T47D (cell line): Measurements from ENCODE around the gene EFCAB14.
A peak's percentile ranks its signal among the peaks of the same experiment; 100 is the strongest.
"Not testable (repeated sequence)": the region's sequence is repeated elsewhere in the genome, so short reads cannot be mapped to it uniquely, and the experiment has no call there.

Experiments used
- DNase-seq, 2 experiments: peaks; one replicate each; pipeline versions ENCODE4 v3.0.0 to v3.0.0-alpha.2; 2011 to 2012; ENCODE audit warnings: low read depth in 1 of 2, low spot score in 1 of 2
- JUND ChIP-seq: IDR thresholded peaks from 2 replicates; pipeline ENCODE4 v1.6.1; 2012; ENCODE audit warnings: low read depth
- in situ Hi-C: cut with HindIII; loops from 2 replicates; pipeline ENCODE4 v1.10.0; 2016; ENCODE audit warnings: low sequenced_read_pairs, low pct_unique_long_range_greater_than_20kb

Gene EFCAB14

GRCh38 chr1:46667782-46668760 is 50.8 kb downstream of the EFCAB14 start, which contains the start of gene ATPAF1:
Gene ATPAF1 (minus strand): TSS chr1:46668364. CDS start chr1:46668322, 42 bp downstream.
- in situ Hi-C loops, result no loop called here
- no peak for TF ChIP-seq JUND
- peak; percentile 46 to 87 for DNase-seq

GRCh38 chr1:46665983-46666382 is 52.9 kb downstream of the EFCAB14 start:
- DNase-seq, result no peak
- in situ Hi-C loops, result no loop called here
- TF ChIP-seq JUND, result no peak

- DNase-seq, in situ Hi-C loops: not testable (repeated sequence)
Observed at GRCh38 chr1:46662919-46663318, 56.0 kb downstream of the EFCAB14 start.

- DNase-seq, result not testable (repeated sequence)
Observed at GRCh38 chr1:46660116-46660515, 58.8 kb downstream of the EFCAB14 start.

GRCh38 chr1:46659307-46659870 is 59.5 kb downstream of the EFCAB14 start:
- in situ Hi-C loops, result no loop called here
- DNase-seq, result no peak
- no peak for TF ChIP-seq JUND

More at GRCh38 chr1:46660116-46660515, 58.8 kb downstream of the EFCAB14 start:
- in situ Hi-C loops, result not testable (repeated sequence)

- no peak for TF ChIP-seq JUND
- in situ Hi-C loops, result no loop called here
- DNase-seq, result no peak
Observed at GRCh38 chr1:46657775-46658174, 61.1 kb downstream of the EFCAB14 start.

GRCh38 chr1:46656643-46657042 is 62.3 kb downstream of the EFCAB14 start:
- in situ Hi-C loops, result no loop called here
- no peak for TF ChIP-seq JUND
- DNase-seq, result no peak

GRCh38 chr1:46655848-46656247 is 63.1 kb downstream of the EFCAB14 start:
- in situ Hi-C loops, result no loop called here
- TF ChIP-seq JUND, result no peak
- DNase-seq, result no peak

- DNase-seq, in situ Hi-C loops: not testable (repeated sequence)
Observed at GRCh38 chr1:46654698-46655097, 64.2 kb downstream of the EFCAB14 start.

GRCh38 chr1:46654012-46654411 is 64.9 kb downstream of the EFCAB14 start:
- TF ChIP-seq JUND, result no peak
- DNase-seq, result no peak
- in situ Hi-C loops, result no loop called here

- no peak for DNase-seq
- no peak for TF ChIP-seq JUND
- in situ Hi-C loops, result no loop called here
Observed at GRCh38 chr1:46653405-46653958, 65.4 kb downstream of the EFCAB14 start.

GRCh38 chr1:46652321-46653100 is 66.4 kb downstream of the EFCAB14 start:
- no peak for DNase-seq
- no peak for TF ChIP-seq JUND
- in situ Hi-C loops, result no loop called here

GRCh38 chr1:46651152-46651551 is 67.8 kb downstream of the EFCAB14 start:
- in situ Hi-C loops, DNase-seq: not testable (repeated sequence)
